Parathyroid adenoma (tissue), 2 donors: Measurements from ENCODE around the gene KRT81.

Experiments
- H2AFZ ChIP-seq: fragments of 300-600 bp; sonication (generic); one replicate; pipeline ENCODE4 v1.7.0; 2017; ENCODE audit warnings: antibody characterized with exemption, mild to moderate bottlenecking
- H3K27ac ChIP-seq: fragments of 300-600 bp; sonication (generic); one replicate; pipeline ENCODE4 v1.7.0; 2017
- H3K27me3 ChIP-seq: fragments of 300-600 bp; sonication (generic); one replicate; pipeline ENCODE4 v1.7.0; 2017; ENCODE audit warnings: low read length; ENCODE audit not compliant: control insufficient read depth, insufficient read depth
- H3K36me3 ChIP-seq: fragments of 300-600 bp; sonication (generic); one replicate; pipeline ENCODE4 v1.7.0; 2017; ENCODE audit warnings: low read length; ENCODE audit not compliant: control insufficient read depth, insufficient read depth
- H3K4me1 ChIP-seq: fragments of 300-600 bp; sonication (generic); one replicate; pipeline ENCODE4 v1.7.0; 2017; ENCODE audit warnings: control low read depth
- H3K4me2 ChIP-seq: fragments of 300-600 bp; sonication (generic); one replicate; pipeline ENCODE4 v1.7.0; 2017; ENCODE audit warnings: low read length
- H3K4me3 ChIP-seq: fragments of 300-600 bp; sonication (generic); one replicate; pipeline ENCODE4 v1.7.0; 2017; ENCODE audit warnings: low read depth, low read length
- H3K79me2 ChIP-seq: fragments of 300-600 bp; sonication (generic); one replicate; pipeline ENCODE4 v1.7.0; 2017; ENCODE audit warnings: control low read depth
- H3K9ac ChIP-seq: fragments of 300-600 bp; sonication (generic); one replicate; pipeline ENCODE4 v1.7.0; 2017; ENCODE audit warnings: mild to moderate bottlenecking
- H3K9me3 ChIP-seq: fragments of 300-600 bp; sonication (generic); one replicate; pipeline ENCODE4 v1.7.0; 2017; ENCODE audit warnings: low read length; ENCODE audit not compliant: control insufficient read depth
- CTCF ChIP-seq: fragments of 300-600 bp; sonication (generic); IDR thresholded peaks from one replicate; pipeline ENCODE4 v1.7.0; 2017; ENCODE audit warnings: antibody characterized with exemption, mild to moderate bottlenecking
- donor health status: primary hyperparathyroidism.

The KRT81 gene

GRCh38 chr12:52270541-52271070 lies 20.7 kb downstream of the KRT81 start:
- Histone ChIP-seq H2AFZ (no peak overlapping the region), H3K4me1 (no peaks in the 10 kb centered on the region), H3K9me3 (no peaks in the 10 kb centered on the region), H3K79me2 (no peaks in the 10 kb centered on the region), H3K27ac (no peak overlapping the region), H3K4me3 (no peak overlapping the region), H3K9ac (no peak overlapping the region), H3K36me3 (no peaks in the 10 kb centered on the region), H3K4me2 (no peak overlapping the region), H3K27me3 (no peaks in the 10 kb centered on the region)
- TF ChIP-seq CTCF, result no peak

- Histone ChIP-seq H3K9me3 (no peaks in the 10 kb centered on the region), H3K4me1 (no peaks in the 10 kb centered on the region), H3K4me3 (no peak overlapping the region), H3K4me2 (no peak overlapping the region), H3K79me2 (no peaks in the 10 kb centered on the region), H3K9ac (no peak overlapping the region), H3K27ac (no peak overlapping the region), H3K27me3 (no peaks in the 10 kb centered on the region), H3K36me3 (no peaks in the 10 kb centered on the region), H2AFZ (no peak overlapping the region)
- no peak for TF ChIP-seq CTCF
Observed at GRCh38 chr12:52268212-52268611, 23.1 kb downstream of the KRT81 start.

GRCh38 chr12:52267699-52268098 lies 23.6 kb downstream of the KRT81 start:
- Histone ChIP-seq H3K4me3 (no peak overlapping the region), H2AFZ (no peak overlapping the region), H3K27me3 (no peaks in the 10 kb centered on the region), H3K27ac (no peak overlapping the region), H3K9ac (no peak overlapping the region), H3K9me3 (no peaks in the 10 kb centered on the region), H3K36me3 (no peaks in the 10 kb centered on the region), H3K4me2 (no peak overlapping the region), H3K79me2 (no peaks in the 10 kb centered on the region), H3K4me1 (no peaks in the 10 kb centered on the region)
- no peak for TF ChIP-seq CTCF

GRCh38 chr12:52267266-52267665 lies 24.1 kb downstream of the KRT81 start:
- no peak overlapping the region for H3K4me3 ChIP-seq
- no peaks in the 10 kb centered on the region for H3K27me3 ChIP-seq
- no peak overlapping the region for H3K27ac ChIP-seq
- no peaks in the 10 kb centered on the region for H3K36me3 ChIP-seq
- H3K4me1 ChIP-seq, result no peaks in the 10 kb centered on the region
- H3K9me3 ChIP-seq, result no peaks in the 10 kb centered on the region
- no peak overlapping the region for H2AFZ ChIP-seq
- TF ChIP-seq CTCF, result no peak
- H3K4me2 ChIP-seq, result no peak overlapping the region
- no peaks in the 10 kb centered on the region for H3K79me2 ChIP-seq
- H3K9ac ChIP-seq, result no peak overlapping the region

- Histone ChIP-seq H3K4me3 (no peak overlapping the region), H3K9me3 (no peaks in the 10 kb centered on the region), H3K36me3 (no peaks in the 10 kb centered on the region), H3K27ac (no peak overlapping the region), H3K27me3 (no peaks in the 10 kb centered on the region), H3K9ac (no peak overlapping the region), H3K79me2 (no peaks in the 10 kb centered on the region), H2AFZ (no peak overlapping the region), H3K4me1 (no peaks in the 10 kb centered on the region), H3K4me2 (no peak overlapping the region)
- TF ChIP-seq CTCF, result no peak
Observed at GRCh38 chr12:52266514-52266913, 24.8 kb downstream of the KRT81 start.
